Lung (tissue), 12 donors: ENCODE results near the gene MTA2. TPM values are rescaled to one million over a fixed set of nuclear protein-coding genes. Genes with fewer than 3 reads are reported as not detected.

Experiments used
- ATAC-seq: fragments of 200-7000 bp; cut with Tn5 transposase; one replicate; pipeline ENCODE4 v1.9.1; 2020; ENCODE audit warnings: moderate number of reproducible peaks; ENCODE audit not compliant: insufficient read depth, low FRiP score
- DNase-seq, 3 donors: peaks; one replicate each; pipeline ENCODE4 v3.0.0-alpha.2; 2013 to 2017
- H3K27ac ChIP-seq, 2 donors: one replicate each; pipeline ENCODE4 v1.5.1; 2013; ENCODE audit warnings: mild to moderate bottlenecking in 2 of 2, moderate library complexity in 2 of 2, control low read depth in 1 of 2, inconsistent platforms in 1 of 2, low read depth in 1 of 2, low read length in 1 of 2
- H3K27me3 ChIP-seq, 3 donors: one replicate each; pipeline ENCODE4 v1.5.1; 2013; ENCODE audit warnings: low read length in 2 of 3; ENCODE audit not compliant: control insufficient read depth in 3 of 3, insufficient read depth in 3 of 3
- H3K36me3 ChIP-seq, 4 donors: one replicate each; pipeline ENCODE4 v1.5.1; 2013; ENCODE audit warnings: low read length in 4 of 4, mild to moderate bottlenecking in 1 of 4, moderate library complexity in 1 of 4; ENCODE audit not compliant: control insufficient read depth in 4 of 4, insufficient read depth in 4 of 4
- H3K4me1 ChIP-seq, 5 donors: one replicate each; pipeline ENCODE4 v1.5.1; 2013; ENCODE audit warnings: low read length in 5 of 5, mild to moderate bottlenecking in 2 of 5, moderate library complexity in 1 of 5; ENCODE audit not compliant: control insufficient read depth in 5 of 5, insufficient read depth in 5 of 5
- H3K4me3 ChIP-seq: one replicate; pipeline ENCODE4 v1.5.1; 2013; ENCODE audit warnings: mild to moderate bottlenecking, control low read depth, moderate library complexity
- H3K9ac ChIP-seq, 2 donors: one replicate each; pipeline ENCODE4 v1.5.1; 2013; ENCODE audit warnings: low read length in 2 of 2, control low read depth in 1 of 2; ENCODE audit not compliant: insufficient read depth in 1 of 2
- H3K9me3 ChIP-seq, 4 donors: one replicate each; pipeline ENCODE4 v1.5.1; 2013; ENCODE audit warnings: low read length in 3 of 4, mild to moderate bottlenecking in 1 of 4, moderate library complexity in 1 of 4; ENCODE audit not compliant: control insufficient read depth in 4 of 4, insufficient read depth in 3 of 4
- CTCF ChIP-seq: IDR thresholded peaks from 2 replicates; pipeline ENCODE4 v1.5.1; 2012; ENCODE audit warnings: mild to moderate bottlenecking; ENCODE audit errors: control extremely low read depth, extremely low read depth
- WGBS, 2 donors: extraction: QIAGEN DNeasy Blood & Tissue Kit; methylation state at CpG; one replicate each; pipeline ENCODE4 v1.1.7; 2013; 5-methylcytosine and 5-hydroxymethylcytosine counted together
- polyA plus RNA-seq, 2 donors: library from polyadenylated mRNA; stranded (reverse); fragments of 200-250 nt; gene quantifications; one replicate each; pipeline ENCODE4 v1.2.1, GENCODE V29; 2013
- total RNA-seq, 2 donors: library from RNA; depleted of rRNA in 1 of 2; stranded (reverse); fragments of >200 nt in 1 of 2; gene quantifications; one replicate each; pipeline ENCODE4 v1.2.1, GENCODE V29; 2014 to 2021
- donor health status: control.
- donor health status: control.
- donor health status: Bipolar disorder and iron deficiency.
- donor health status: healthy.
- donor health status: DM: yes; HTN: yes; CAD: no.

The MTA2 gene
- total and polyA plus RNA-seq, 4 donors, result 53.7 to 74.4 (median 59.6) TPM

- no peaks in the 10 kb centered on the region for H3K27me3 ChIP-seq
- no peak overlapping the region for H3K4me3 ChIP-seq
- no peak for DNase-seq
- no peak for TF ChIP-seq CTCF
- H3K36me3 ChIP-seq, result peaks cover 4 to 34% (median 21%) of the 10 kb centered on the region in 4 donors
- H3K9ac ChIP-seq, result no peak overlapping the region
- ATAC-seq, result no peak
- H3K27ac ChIP-seq, result peak overlapping the region in 1 of 2 donors; percentile 96
- peaks cover 8 to 36% (median 12%) of the 10 kb centered on the region in 5 donors for H3K4me1 ChIP-seq
- WGBS, 2 donors, result 77 to 89% methylated on average over 13 of the region's 13 CpGs
- H3K9me3 ChIP-seq, result no peaks in the 10 kb centered on the region
Observed at GRCh38 chr11:62603072-62603408, 1.4 kb upstream of the MTA2 start.

DNA sequence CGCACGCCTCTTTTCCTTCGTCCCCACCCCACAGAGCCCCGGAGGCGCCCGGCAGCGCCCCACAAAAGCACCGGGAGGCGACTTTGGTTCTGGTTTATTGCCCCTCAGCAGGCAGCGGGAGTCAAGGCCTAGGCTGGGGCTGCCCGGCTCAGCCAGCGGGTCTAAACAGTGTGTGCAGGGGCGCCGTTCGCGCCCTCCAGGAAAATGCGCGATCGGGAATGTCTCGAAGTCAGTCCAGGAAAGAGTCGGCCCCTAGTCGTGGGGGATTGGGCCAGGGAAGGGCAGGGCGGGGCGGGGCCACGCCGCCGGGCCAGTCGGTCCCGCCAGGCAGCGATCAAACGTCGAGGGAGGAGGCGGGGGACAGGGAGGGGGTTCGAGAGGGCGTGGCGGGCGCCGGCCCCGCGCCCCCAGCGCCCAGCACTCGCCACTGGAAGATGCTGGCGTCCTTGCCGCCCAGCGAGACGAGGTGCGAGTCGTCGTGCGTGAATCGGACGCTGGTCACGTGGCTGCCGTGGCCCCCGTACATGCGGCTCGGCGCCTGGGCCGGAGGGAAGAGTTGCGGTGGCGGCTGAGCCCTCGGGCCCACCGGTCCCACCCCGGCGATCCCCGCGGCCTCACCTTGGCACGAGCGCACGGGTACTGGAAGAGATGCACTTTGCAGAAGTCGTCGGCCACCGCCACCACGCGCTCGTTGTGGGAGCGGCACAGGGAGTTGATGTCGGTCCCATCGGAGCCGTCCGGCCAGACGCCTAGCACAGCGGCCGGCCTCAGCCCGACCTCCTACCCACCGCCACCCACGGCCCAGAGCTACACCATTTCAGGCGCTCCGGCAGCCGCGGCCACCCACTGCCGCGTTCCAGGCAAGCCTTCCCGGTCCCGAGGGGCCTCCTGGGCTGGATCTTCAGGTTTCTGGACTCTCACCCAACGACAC lies 741 bp upstream of the MTA2 start:
- H3K9ac ChIP-seq, result no peak overlapping the region
- peak overlapping the region; percentile 75 to 96 for H3K27ac ChIP-seq
- peaks cover 8 to 35% (median 26%) of the 10 kb centered on the region in 4 donors for H3K36me3 ChIP-seq
- ATAC-seq, result peak; percentile 68
- peak overlapping the region; percentile 20 for H3K4me3 ChIP-seq
- peaks cover 8 to 36% (median 12%) of the 10 kb centered on the region in 5 donors for H3K4me1 ChIP-seq
- no peaks in the 10 kb centered on the region for H3K27me3 ChIP-seq
- no peaks in the 10 kb centered on the region for H3K9me3 ChIP-seq
- no peak for TF ChIP-seq CTCF
- DNase-seq, result peak; percentile 60 to 87 (median 86)
- 27 to 30% methylated on average over 84 to 96 of the region's 96 CpGs for WGBS, 2 donors

- 0 to 1% methylated on average over 29 to 30 of the region's 30 CpGs for WGBS, 2 donors
- H3K4me1 ChIP-seq, result peaks cover 8 to 36% (median 12%) of the 10 kb centered on the region in 5 donors
- TF ChIP-seq CTCF, result no peak
- peak; percentile 6 for ATAC-seq
- no peaks in the 10 kb centered on the region for H3K9me3 ChIP-seq
- DNase-seq, result no peak
- H3K36me3 ChIP-seq, result peaks cover 17 to 41% (median 36%) of the 10 kb centered on the region in 4 donors
- H3K4me3 ChIP-seq, result peak overlapping the region; percentile 88
- peak overlapping the region; percentile 53 to 90 for H3K9ac ChIP-seq
- no peaks in the 10 kb centered on the region for H3K27me3 ChIP-seq
- peak overlapping the region; percentile 92 to 96 for H3K27ac ChIP-seq
Observed at GRCh38 chr11:62601122-62601371, 618 bp downstream of the MTA2 start.
